Liver (tissue), 9 donors: Measurements from ENCODE around the gene MGAT3. TPM values are rescaled to one million over a fixed set of nuclear protein-coding genes. Genes with fewer than 3 reads are reported as not detected.

ENCODE experiments used
- DNase-seq: peaks from one replicate; pipeline ENCODE4 v3.0.0-alpha.2; 2017; ENCODE audit warnings: low spot score
- H3K27ac ChIP-seq, 2 donors: one replicate each; pipeline ENCODE4 v1.7.0; 2013; ENCODE audit warnings: inconsistent platforms in 2 of 2, low read length in 2 of 2, control low read depth in 1 of 2, low read depth in 1 of 2, mild to moderate bottlenecking in 1 of 2
- H3K27me3 ChIP-seq, 4 donors: one replicate each; pipeline versions ENCODE4 v1.6.1 to v1.7.0; 2013; ENCODE audit warnings: low read length in 3 of 4, inconsistent platforms in 1 of 4, mild to moderate bottlenecking in 1 of 4, moderate library complexity in 1 of 4; ENCODE audit not compliant: control insufficient read depth in 4 of 4, insufficient read depth in 4 of 4
- H3K36me3 ChIP-seq, 4 donors: one replicate each; pipeline versions ENCODE4 v1.6.1 to v1.7.0; 2013; ENCODE audit warnings: low read length in 3 of 4, mild to moderate bottlenecking in 3 of 4, low read depth in 1 of 4, moderate library complexity in 1 of 4; ENCODE audit not compliant: control insufficient read depth in 4 of 4, insufficient read depth in 3 of 4
- H3K4me1 ChIP-seq, 4 donors: one replicate each; pipeline versions ENCODE4 v1.6.1 to v1.7.0; 2013; ENCODE audit warnings: low read length in 3 of 4, mild to moderate bottlenecking in 3 of 4, moderate library complexity in 1 of 4; ENCODE audit not compliant: control insufficient read depth in 4 of 4, insufficient read depth in 4 of 4
- H3K4me3 ChIP-seq, 3 donors: one replicate each; pipeline versions ENCODE4 v1.6.1 to v1.7.0; 2013; ENCODE audit warnings: low read length in 3 of 3, control low read depth in 1 of 3, low read depth in 1 of 3, mild to moderate bottlenecking in 1 of 3
- H3K9ac ChIP-seq, 2 donors: one replicate each; pipeline ENCODE4 v1.7.0; 2013; ENCODE audit warnings: low read length in 2 of 2, mild to moderate bottlenecking in 2 of 2, moderate library complexity in 2 of 2, control low read depth in 1 of 2, low read depth in 1 of 2
- H3K9me3 ChIP-seq, 4 donors: one replicate each; pipeline versions ENCODE4 v1.6.1 to v1.7.0; 2013; ENCODE audit warnings: low read length in 3 of 4; ENCODE audit not compliant: control insufficient read depth in 4 of 4
- FOXA1 ChIP-seq: IDR thresholded peaks from 2 replicates; pipeline ENCODE4 v1.6.1; 2016; ENCODE audit warnings: antibody characterized with exemption
- GABPA ChIP-seq, 2 donors: IDR thresholded peaks in 1 of 2; conservative IDR thresholded peaks in 1 of 2; 2 replicates each; pipeline ENCODE4 v1.6.1; 2016; ENCODE audit warnings: antibody characterized with exemption in 2 of 2, mild to moderate bottlenecking in 1 of 2, moderate library complexity in 1 of 2
- HNF4A ChIP-seq, 2 donors: conservative IDR thresholded peaks; 2 replicates each; pipeline ENCODE4 v1.6.1; 2016; ENCODE audit warnings: antibody characterized with exemption in 2 of 2, mild to moderate bottlenecking in 2 of 2
- HNF4G ChIP-seq: IDR thresholded peaks from 2 replicates; pipeline ENCODE4 v1.6.1; 2016; ENCODE audit warnings: antibody characterized with exemption
- JUND ChIP-seq, 2 donors: IDR thresholded peaks; 2 replicates each; pipeline ENCODE4 v1.6.1; 2016; ENCODE audit warnings: antibody characterized with exemption in 2 of 2
- NR2F2 ChIP-seq: IDR thresholded peaks from 2 replicates; pipeline ENCODE4 v1.6.1; 2016; ENCODE audit warnings: antibody characterized with exemption
- RAD21 ChIP-seq, 2 donors: IDR thresholded peaks; 2 replicates each; pipeline ENCODE4 v1.6.1; 2016; ENCODE audit warnings: antibody characterized with exemption in 2 of 2, mild to moderate bottlenecking in 2 of 2
- RXRA ChIP-seq, 2 donors: IDR thresholded peaks; 2 replicates each; pipeline ENCODE4 v1.6.1; 2017 to 2018; ENCODE audit warnings: antibody characterized with exemption in 2 of 2, mild to moderate bottlenecking in 1 of 2
- SP1 ChIP-seq: IDR thresholded peaks from 2 replicates; pipeline ENCODE4 v1.6.1; 2018; ENCODE audit warnings: antibody characterized with exemption, mild to moderate bottlenecking
- TAF1 ChIP-seq: conservative IDR thresholded peaks from 2 replicates; pipeline ENCODE4 v1.6.1; 2016; ENCODE audit warnings: antibody characterized with exemption, mild to moderate bottlenecking
- YY1 ChIP-seq: IDR thresholded peaks from 2 replicates; pipeline ENCODE4 v1.6.1; 2016; ENCODE audit warnings: antibody characterized with exemption, mild to moderate bottlenecking
- WGBS: extraction: QIAGEN DNeasy Blood & Tissue Kit; methylation state at CpG from one replicate; pipeline ENCODE4 v1.1.7; 2013; 5-methylcytosine and 5-hydroxymethylcytosine counted together
- polyA plus RNA-seq, 2 donors: library from polyadenylated mRNA; stranded (reverse) in 1 of 2; unstranded in 1 of 2; fragments of 200-250 nt in 1 of 2; fragments of >200 nt in 1 of 2; fragmentation: Nextera tagmentation in 1 of 2; extraction: Ambion mirVana in 1 of 2; gene quantifications; one replicate each; pipeline versions ENCODE4 v1.2.1 to v1.2.3, GENCODE V29; 2013 to 2015
- total RNA-seq, 2 donors: library from RNA; depleted of rRNA; stranded (reverse); fragments of >200 nt; gene quantifications; one replicate each; pipeline ENCODE4 v1.2.3, GENCODE V29; 2014
- TF ChIP-seq, protein P1 (sequence below): fragments of 150-350 bp; IDR thresholded peaks from 2 replicates; pipeline ENCODE4 v1.5.1; 2017; ENCODE audit warnings: improper control_type of control experiment, low read depth, low read length; ENCODE audit not compliant: missing input control
- TF ChIP-seq, protein P2 (sequence below): IDR thresholded peaks from 2 replicates; pipeline ENCODE4 v1.6.1; 2016; ENCODE audit warnings: antibody characterized with exemption, mild to moderate bottlenecking
- TF ChIP-seq, protein P3 (sequence below): IDR thresholded peaks from 2 replicates; pipeline ENCODE4 v1.6.1; 2016; ENCODE audit warnings: antibody characterized with exemption
- donor health status: healthy.
- donor health status: healthy.
- donor health status: healthy.
- donor health status: healthy.
- donor health status: healthy.

MGAT3 gene
- total and polyA plus RNA-seq, 4 donors, result 0.03 to 7.6 (median 0.10) TPM

DNA sequence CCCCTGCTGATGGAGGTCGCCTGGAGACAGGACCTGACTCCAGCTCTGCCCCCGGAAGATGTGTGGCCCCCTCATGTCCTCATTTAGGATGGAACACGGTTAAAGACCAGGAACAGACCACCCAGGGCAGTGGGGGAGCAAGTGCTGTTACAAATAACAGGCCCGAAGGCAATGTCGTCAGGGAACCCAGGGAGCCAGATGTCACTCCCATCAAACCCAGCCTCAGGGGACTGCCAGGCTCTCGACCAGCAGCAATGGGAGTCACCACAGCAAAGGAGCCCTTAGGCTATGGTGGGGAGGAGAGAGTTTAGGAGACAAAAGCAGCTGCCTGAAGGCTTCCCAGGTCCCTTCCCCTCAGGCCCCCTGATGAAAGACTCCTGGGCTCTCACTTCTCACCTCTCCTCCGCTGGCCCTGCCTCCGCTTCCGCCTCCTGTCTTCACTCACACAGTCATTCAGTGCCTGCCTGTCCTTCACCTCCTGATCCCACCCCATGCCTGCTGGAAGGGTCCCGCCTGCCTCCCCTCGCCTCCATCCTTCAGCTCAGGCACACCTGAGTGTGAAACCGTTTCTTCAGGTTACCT lies 71.4 kb downstream of the MGAT3 start:
- no peak for DNase-seq
- 71% methylated on average over 12 of the region's 12 CpGs for WGBS

DNA sequence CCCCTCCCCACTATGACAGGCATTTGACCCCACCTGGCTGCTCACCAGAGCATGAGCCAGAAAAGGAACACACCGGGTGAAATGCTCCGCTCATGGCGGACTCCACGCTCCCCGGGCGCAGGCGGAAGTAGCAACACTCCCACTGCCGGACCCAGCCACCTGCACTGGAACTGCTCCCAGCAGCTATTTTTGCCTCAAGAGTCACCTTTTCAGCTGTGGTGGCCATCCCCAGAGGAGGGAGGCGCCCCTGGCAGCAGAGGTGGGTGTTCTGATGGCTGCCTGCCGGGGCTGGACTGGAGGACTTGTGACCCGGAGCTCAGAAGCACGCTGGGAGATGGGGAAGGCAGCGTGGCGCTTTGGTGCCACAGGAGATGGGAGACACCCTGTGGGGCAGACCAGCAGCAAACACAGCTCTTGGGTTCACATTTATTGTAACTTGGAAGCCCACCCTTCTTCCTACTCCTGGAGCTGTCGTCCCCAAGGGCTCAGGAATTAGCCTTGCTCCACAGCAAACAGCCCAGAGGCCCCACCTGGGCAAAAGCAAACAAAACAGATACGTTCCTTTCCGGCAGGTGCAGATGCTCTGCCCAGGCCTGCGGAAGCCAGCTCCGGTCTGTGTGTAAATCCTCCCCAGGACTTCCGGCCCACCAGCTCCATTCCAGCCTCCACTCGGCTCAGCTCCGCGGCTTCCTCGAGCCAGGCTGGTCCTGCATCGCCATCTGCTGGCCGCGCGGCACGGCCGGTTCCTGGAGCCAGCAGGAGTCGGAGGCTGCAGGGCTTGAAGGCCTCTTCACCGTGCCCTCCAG lies 72.1 kb downstream of the MGAT3 start:
- Histone ChIP-seq H3K9ac (peak overlapping the region in 1 of 2 donors; percentile 12), H3K36me3 (peaks cover 3 to 11% (median 7%) of the 10 kb centered on the region in 4 donors), H3K27ac (peak overlapping the region in 1 of 2 donors; percentile 28), H3K27me3 (no peaks in the 10 kb centered on the region), H3K4me1 (peaks cover 17 to 63% (median 51%) of the 10 kb centered on the region in 4 donors), H3K9me3 (no peaks in the 10 kb centered on the region), H3K4me3 (no peak overlapping the region)
- peak; percentile 93 for DNase-seq
- 35% methylated on average over 32 of the region's 32 CpGs for WGBS
- TF ChIP-seq HNF4A (conservative IDR thresholded peaks at IDR 0.05) (peak in 1 of 2 donors; percentile 27), TAF1 (no peak), RAD21 (IDR thresholded peaks at IDR 0.05) (peak; percentile 93 to 96), NR2F2 (no peak), RXRA (IDR thresholded peaks at IDR 0.05) (peak in 1 of 2 donors; percentile 40), YY1 (peak; percentile 59), SP1 (peak; percentile 61), FOXA1 (no peak), HNF4G (no peak)
- TF ChIP-seq, protein P1, sequence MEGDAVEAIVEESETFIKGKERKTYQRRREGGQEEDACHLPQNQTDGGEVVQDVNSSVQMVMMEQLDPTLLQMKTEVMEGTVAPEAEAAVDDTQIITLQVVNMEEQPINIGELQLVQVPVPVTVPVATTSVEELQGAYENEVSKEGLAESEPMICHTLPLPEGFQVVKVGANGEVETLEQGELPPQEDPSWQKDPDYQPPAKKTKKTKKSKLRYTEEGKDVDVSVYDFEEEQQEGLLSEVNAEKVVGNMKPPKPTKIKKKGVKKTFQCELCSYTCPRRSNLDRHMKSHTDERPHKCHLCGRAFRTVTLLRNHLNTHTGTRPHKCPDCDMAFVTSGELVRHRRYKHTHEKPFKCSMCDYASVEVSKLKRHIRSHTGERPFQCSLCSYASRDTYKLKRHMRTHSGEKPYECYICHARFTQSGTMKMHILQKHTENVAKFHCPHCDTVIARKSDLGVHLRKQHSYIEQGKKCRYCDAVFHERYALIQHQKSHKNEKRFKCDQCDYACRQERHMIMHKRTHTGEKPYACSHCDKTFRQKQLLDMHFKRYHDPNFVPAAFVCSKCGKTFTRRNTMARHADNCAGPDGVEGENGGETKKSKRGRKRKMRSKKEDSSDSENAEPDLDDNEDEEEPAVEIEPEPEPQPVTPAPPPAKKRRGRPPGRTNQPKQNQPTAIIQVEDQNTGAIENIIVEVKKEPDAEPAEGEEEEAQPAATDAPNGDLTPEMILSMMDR, result peak; percentile 95
- TF ChIP-seq, protein P2, sequence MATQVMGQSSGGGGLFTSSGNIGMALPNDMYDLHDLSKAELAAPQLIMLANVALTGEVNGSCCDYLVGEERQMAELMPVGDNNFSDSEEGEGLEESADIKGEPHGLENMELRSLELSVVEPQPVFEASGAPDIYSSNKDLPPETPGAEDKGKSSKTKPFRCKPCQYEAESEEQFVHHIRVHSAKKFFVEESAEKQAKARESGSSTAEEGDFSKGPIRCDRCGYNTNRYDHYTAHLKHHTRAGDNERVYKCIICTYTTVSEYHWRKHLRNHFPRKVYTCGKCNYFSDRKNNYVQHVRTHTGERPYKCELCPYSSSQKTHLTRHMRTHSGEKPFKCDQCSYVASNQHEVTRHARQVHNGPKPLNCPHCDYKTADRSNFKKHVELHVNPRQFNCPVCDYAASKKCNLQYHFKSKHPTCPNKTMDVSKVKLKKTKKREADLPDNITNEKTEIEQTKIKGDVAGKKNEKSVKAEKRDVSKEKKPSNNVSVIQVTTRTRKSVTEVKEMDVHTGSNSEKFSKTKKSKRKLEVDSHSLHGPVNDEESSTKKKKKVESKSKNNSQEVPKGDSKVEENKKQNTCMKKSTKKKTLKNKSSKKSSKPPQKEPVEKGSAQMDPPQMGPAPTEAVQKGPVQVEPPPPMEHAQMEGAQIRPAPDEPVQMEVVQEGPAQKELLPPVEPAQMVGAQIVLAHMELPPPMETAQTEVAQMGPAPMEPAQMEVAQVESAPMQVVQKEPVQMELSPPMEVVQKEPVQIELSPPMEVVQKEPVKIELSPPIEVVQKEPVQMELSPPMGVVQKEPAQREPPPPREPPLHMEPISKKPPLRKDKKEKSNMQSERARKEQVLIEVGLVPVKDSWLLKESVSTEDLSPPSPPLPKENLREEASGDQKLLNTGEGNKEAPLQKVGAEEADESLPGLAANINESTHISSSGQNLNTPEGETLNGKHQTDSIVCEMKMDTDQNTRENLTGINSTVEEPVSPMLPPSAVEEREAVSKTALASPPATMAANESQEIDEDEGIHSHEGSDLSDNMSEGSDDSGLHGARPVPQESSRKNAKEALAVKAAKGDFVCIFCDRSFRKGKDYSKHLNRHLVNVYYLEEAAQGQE, result no peak

More for the DNA sequence above, 71.4 kb downstream of the MGAT3 start:
- Histone ChIP-seq H3K27ac (peak overlapping the region in 1 of 2 donors; percentile 28), H3K4me1 (peaks cover 17 to 67% (median 53%) of the 10 kb centered on the region in 4 donors), H3K9me3 (no peaks in the 10 kb centered on the region), H3K9ac (no peak overlapping the region), H3K27me3 (no peaks in the 10 kb centered on the region), H3K4me3 (no peak overlapping the region), H3K36me3 (peaks cover 3 to 14% (median 9%) of the 10 kb centered on the region in 4 donors)
- no peak for TF ChIP-seq RAD21 (IDR thresholded peaks at IDR 0.05)
- no peak for TF ChIP-seq GABPA (IDR thresholded peaks at IDR 0.05 in 1 of 2, conservative IDR thresholded peaks at IDR 0.05 in 1 of 2)
- TF ChIP-seq, protein P2, result no peak
- TF ChIP-seq, protein P3, sequence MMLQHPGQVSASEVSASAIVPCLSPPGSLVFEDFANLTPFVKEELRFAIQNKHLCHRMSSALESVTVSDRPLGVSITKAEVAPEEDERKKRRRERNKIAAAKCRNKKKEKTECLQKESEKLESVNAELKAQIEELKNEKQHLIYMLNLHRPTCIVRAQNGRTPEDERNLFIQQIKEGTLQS, result no peak
- no peak for TF ChIP-seq JUND (IDR thresholded peaks at IDR 0.05)
- no peak for TF ChIP-seq RXRA (IDR thresholded peaks at IDR 0.05)
- no peak for TF ChIP-seq FOXA1
- no peak for TF ChIP-seq SP1
- TF ChIP-seq, protein P1, result no peak
- TF ChIP-seq YY1, result no peak
- no peak for TF ChIP-seq TAF1
- TF ChIP-seq HNF4G, result no peak
